Smooth muscle cell (in vitro differentiated cells): ENCODE results near the gene HIRA. TPM values are rescaled to one million over a fixed set of nuclear protein-coding genes. Genes with fewer than 3 reads are reported as not detected.

Experiments used
- DNase-seq: peaks from one replicate; lab custom pipeline; 2025; ENCODE audit not compliant: unreplicated experiment; lab: John Stamatoyannopoulos, UW
- H2AFZ ChIP-seq: fragments of 200-600 bp; sonication (generic); 2 replicates; pipeline ENCODE4 v1.6.0; 2016; ENCODE audit warnings: antibody characterized with exemption, low read depth, mild to moderate bottlenecking
- H3F3A ChIP-seq: fragments of 200-600 bp; sonication (generic); 2 replicates; pipeline ENCODE4 v1.6.0; 2017; ENCODE audit warnings: antibody characterized with exemption, low read depth
- H3K27ac ChIP-seq: fragments of 200-600 bp; sonication (generic); 2 replicates; pipeline ENCODE4 v1.5.1; 2016; ENCODE audit warnings: low read depth, mild to moderate bottlenecking
- H3K27me3 ChIP-seq: fragments of 200-600 bp; sonication (generic); 2 replicates; pipeline ENCODE4 v1.6.1; 2016; ENCODE audit warnings: low read depth, mild to moderate bottlenecking
- H3K36me3 ChIP-seq: fragments of 200-600 bp; sonication (generic); 2 replicates; pipeline ENCODE4 v1.5.1; 2016; ENCODE audit warnings: low read depth
- H3K4me1 ChIP-seq: fragments of 200-600 bp; sonication (generic); 2 replicates; pipeline ENCODE4 v1.5.1; 2016; ENCODE audit warnings: low read depth
- H3K4me2 ChIP-seq: fragments of 200-600 bp; sonication (generic); 2 replicates; pipeline ENCODE4 v1.6.0; 2016; ENCODE audit warnings: mild to moderate bottlenecking
- H3K4me3 ChIP-seq: fragments of 200-600 bp; sonication (generic); 2 replicates; pipeline ENCODE4 v1.5.1; 2016; ENCODE audit warnings: mild to moderate bottlenecking
- H3K79me2 ChIP-seq: fragments of 200-600 bp; sonication (generic); 2 replicates; pipeline ENCODE4 v1.6.0; 2016; ENCODE audit warnings: low read depth, mild to moderate bottlenecking
- H3K9ac ChIP-seq: fragments of 200-600 bp; sonication (generic); 2 replicates; pipeline ENCODE4 v1.6.0; 2016; ENCODE audit warnings: low read depth
- H3K9me3 ChIP-seq: fragments of 200-600 bp; sonication (generic); replicated peaks from 2 replicates; pipeline ENCODE4 v1.5.1; 2016; ENCODE audit warnings: low read depth
- H4K20me1 ChIP-seq: fragments of 200-600 bp; sonication (generic); 2 replicates; pipeline ENCODE4 v1.6.0; 2016; ENCODE audit warnings: low read depth
- CTCF ChIP-seq: fragments of 200-600 bp; sonication (generic); IDR thresholded peaks from 2 replicates; pipeline ENCODE4 v1.5.1; 2017; ENCODE audit warnings: borderline replicate concordance, mild to moderate bottlenecking, antibody characterized with exemption; ENCODE audit not compliant: insufficient read depth, poor library complexity, severe bottlenecking
- WGBS: methylation state at CpG from one replicate; pipeline ENCODE4 v1.1.7; 2016; ENCODE audit warnings: low lambda C conversion rate; 5-methylcytosine and 5-hydroxymethylcytosine counted together
- polyA plus RNA-seq: library from polyadenylated mRNA; unstranded; fragments of >200 nt; fragmentation: Nextera tagmentation; extraction: Ambion mirVana; gene quantifications from 2 replicates; pipeline ENCODE4 v1.2.1, GENCODE V29; 2016
- total RNA-seq: library from RNA; depleted of rRNA; stranded (reverse); fragments of >200 nt; gene quantifications from 2 replicates; pipeline ENCODE4 v1.2.3, GENCODE V29; 2014

The HIRA gene
- total and polyA plus RNA-seq, 2 experiments from 2014 or later = 7.3 to 8.7 TPM

- Histone ChIP-seq H3K9ac (no peak overlapping the region), H4K20me1 (peaks cover 4% of the 10 kb centered on the region), H3K27ac (no peak overlapping the region), H3K27me3 (no peaks in the 10 kb centered on the region), H3K36me3 (peaks cover 11% of the 10 kb centered on the region), H3F3A (no peaks in the 10 kb centered on the region), H3K4me3 (no peak overlapping the region), H3K9me3 (no peaks in the 10 kb centered on the region), H3K79me2 (no peaks in the 10 kb centered on the region), H3K4me1 (no peaks in the 10 kb centered on the region), H3K4me2 (no peak overlapping the region), H2AFZ (no peak overlapping the region)
- TF ChIP-seq CTCF = no peak
- no peak for DNase-seq
Observed at GRCh38 chr22:19378344-19378674, 53.2 kb downstream of the HIRA start.

GRCh38 chr22:19377565-19378343 lies 53.8 kb downstream of the HIRA start:
- TF ChIP-seq CTCF = no peak
- Histone ChIP-seq H3K79me2 (no peaks in the 10 kb centered on the region), H3K9ac (no peak overlapping the region), H3K9me3 (no peaks in the 10 kb centered on the region), H3K4me3 (no peak overlapping the region), H2AFZ (no peak overlapping the region), H3K4me2 (no peak overlapping the region), H3K4me1 (no peaks in the 10 kb centered on the region), H4K20me1 (peaks cover 4% of the 10 kb centered on the region), H3K27ac (no peak overlapping the region), H3K36me3 (peaks cover 16% of the 10 kb centered on the region), H3K27me3 (no peaks in the 10 kb centered on the region), H3F3A (no peaks in the 10 kb centered on the region)
- DNase-seq = no peak
- 98% methylated on average over 10 of the region's 10 CpGs for WGBS

GRCh38 chr22:19376971-19377370 lies 54.6 kb downstream of the HIRA start:
- no peak for TF ChIP-seq CTCF
- WGBS = 96% methylated on average over 2 of the region's 2 CpGs
- peaks cover 17% of the 10 kb centered on the region for H3K36me3 ChIP-seq

GRCh38 chr22:19376247-19376646 lies 55.3 kb downstream of the HIRA start:
- Histone ChIP-seq H4K20me1 (peaks cover 4% of the 10 kb centered on the region), H3K4me2 (no peak overlapping the region), H3K4me3 (no peak overlapping the region), H3K9me3 (no peaks in the 10 kb centered on the region), H3K79me2 (no peaks in the 10 kb centered on the region), H3F3A (no peaks in the 10 kb centered on the region), H3K27me3 (no peaks in the 10 kb centered on the region), H3K27ac (no peak overlapping the region), H3K36me3 (peaks cover 22% of the 10 kb centered on the region), H2AFZ (no peak overlapping the region), H3K9ac (no peak overlapping the region), H3K4me1 (no peaks in the 10 kb centered on the region)
- no peak for TF ChIP-seq CTCF
- WGBS = 100% methylated on average over 3 of the region's 3 CpGs
- DNase-seq = no peak

More at GRCh38 chr22:19376971-19377370, 54.6 kb downstream of the HIRA start:
- Histone ChIP-seq H2AFZ (no peak overlapping the region), H3K4me3 (no peak overlapping the region), H3K4me2 (no peak overlapping the region), H3K9ac (no peak overlapping the region), H3K27me3 (no peaks in the 10 kb centered on the region), H3F3A (no peaks in the 10 kb centered on the region), H3K9me3 (no peaks in the 10 kb centered on the region), H3K4me1 (no peaks in the 10 kb centered on the region), H4K20me1 (peaks cover 4% of the 10 kb centered on the region), H3K79me2 (no peaks in the 10 kb centered on the region), H3K27ac (no peak overlapping the region)
- no peak for DNase-seq
